COLO829 (cell line): ENCODE data around the gene DHX35.

Experiments
- DNase-seq: peaks from one replicate; pipeline ENCODE4 v3.0.0; 2012; ENCODE audit warnings: low spot score

The DHX35 gene

GRCh38 chr20:39025883-39026282 is 63.7 kb downstream of the DHX35 start:
- no peak for DNase-seq

GRCh38 chr20:39029364-39029763 is 67.2 kb downstream of the DHX35 start:
- no peak for DNase-seq

- no peak for DNase-seq
Observed at GRCh38 chr20:39032997-39033396, 70.9 kb downstream of the DHX35 start.

GRCh38 chr20:39036011-39036410 is 73.9 kb downstream of the DHX35 start:
- no peak for DNase-seq

- DNase-seq: no peak
Observed at GRCh38 chr20:39036851-39037250, 74.7 kb downstream of the DHX35 start.

- no peak for DNase-seq
Observed at GRCh38 chr20:39038047-39038446, 75.9 kb downstream of the DHX35 start.

- DNase-seq: no peak
Observed at GRCh38 chr20:39038495-39038894, 76.4 kb downstream of the DHX35 start.

- no peak for DNase-seq
Observed at GRCh38 chr20:39039261-39039660, 77.1 kb downstream of the DHX35 start.

- DNase-seq: no peak
Observed at GRCh38 chr20:39040116-39040515, 78.0 kb downstream of the DHX35 start.

GRCh38 chr20:39041067-39041466 is 78.9 kb downstream of the DHX35 start:
- no peak for DNase-seq

- DNase-seq: no peak
Observed at GRCh38 chr20:39042279-39043150, 80.4 kb downstream of the DHX35 start.

GRCh38 chr20:39044501-39044900 is 82.4 kb downstream of the DHX35 start:
- no peak for DNase-seq

GRCh38 chr20:39045676-39046075 is 83.5 kb downstream of the DHX35 start:
- no peak for DNase-seq

- DNase-seq: no peak
Observed at GRCh38 chr20:39047417-39047985, 85.4 kb downstream of the DHX35 start.

- DNase-seq: peak; percentile 73
Observed at GRCh38 chr20:39048000-39048696, 86.0 kb downstream of the DHX35 start.

GRCh38 chr20:39049148-39049547 is 87.0 kb downstream of the DHX35 start:
- DNase-seq: no peak

- DNase-seq: peak; percentile 50
Observed at GRCh38 chr20:39049684-39050554, 87.8 kb downstream of the DHX35 start.

- no peak for DNase-seq
Observed at GRCh38 chr20:39050555-39050902, 88.4 kb downstream of the DHX35 start.

- no peak for DNase-seq
Observed at GRCh38 chr20:39052676-39053075, 90.5 kb downstream of the DHX35 start.

- DNase-seq: no peak
Observed at GRCh38 chr20:39057143-39057542, 95.0 kb downstream of the DHX35 start.

- DNase-seq: no peak
Observed at GRCh38 chr20:39057911-39058310, 95.8 kb downstream of the DHX35 start.

- no peak for DNase-seq
Observed at GRCh38 chr20:39059036-39059435, 96.9 kb downstream of the DHX35 start.
